Stomach smooth muscle (tissue), 2 donors: ENCODE results near the gene ASCC2.

ENCODE experiments used
- H3K27ac ChIP-seq: one replicate; pipeline ENCODE4 v1.7.0; 2013; ENCODE audit warnings: mild to moderate bottlenecking, low read length, inconsistent platforms
- H3K27me3 ChIP-seq, 2 donors: one replicate each; pipeline ENCODE4 v1.7.0; 2013; ENCODE audit warnings: low read length in 2 of 2; ENCODE audit not compliant: insufficient read depth in 2 of 2, control insufficient read depth in 1 of 2
- H3K36me3 ChIP-seq, 2 donors: one replicate each; pipeline ENCODE4 v1.7.0; 2013; ENCODE audit warnings: low read length in 2 of 2; ENCODE audit not compliant: control insufficient read depth in 2 of 2, insufficient read depth in 2 of 2
- H3K4me1 ChIP-seq: one replicate; pipeline ENCODE4 v1.7.0; 2013; ENCODE audit warnings: low read length; ENCODE audit not compliant: control insufficient read depth, insufficient read depth
- H3K4me3 ChIP-seq, 2 donors: one replicate each; pipeline ENCODE4 v1.7.0; 2013; ENCODE audit warnings: low read length in 2 of 2
- H3K9ac ChIP-seq, 2 donors: one replicate each; pipeline ENCODE4 v1.7.0; 2013; ENCODE audit warnings: low read length in 2 of 2, mild to moderate bottlenecking in 1 of 2
- H3K9me3 ChIP-seq, 2 donors: one replicate each; pipeline ENCODE4 v1.7.0; 2013; ENCODE audit warnings: low read length in 2 of 2; ENCODE audit not compliant: control insufficient read depth in 2 of 2
- donor health status: healthy.
- donor health status: Pancreatic carcinoma.

ASCC2 gene

DNA sequence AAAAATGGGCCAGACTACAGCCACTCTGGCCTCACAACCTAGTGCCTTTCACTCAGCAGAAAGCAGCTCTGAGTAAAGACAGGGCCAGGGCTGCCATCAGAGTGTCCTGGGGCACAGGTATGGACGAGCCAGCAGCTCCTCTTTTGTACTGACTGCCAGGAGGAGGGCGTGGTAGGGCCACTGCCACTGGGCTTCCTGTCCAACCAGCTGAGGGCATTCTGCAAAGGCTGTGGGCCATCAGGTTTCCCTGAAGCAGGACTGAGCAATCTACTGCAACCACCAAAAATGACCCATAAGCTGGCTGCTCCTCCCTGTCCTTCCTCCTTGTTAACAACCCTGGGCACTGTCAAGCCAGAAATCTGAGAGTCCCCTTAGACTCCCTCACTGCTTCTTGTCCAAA lies 33.1 kb downstream of the ASCC2 start:
- no peak overlapping the region for H3K9ac ChIP-seq
- H3K9me3 ChIP-seq, result no peaks in the 10 kb centered on the region
- H3K36me3 ChIP-seq, result peaks cover 68% of the 10 kb centered on the region in 2 donors
- H3K27me3 ChIP-seq, result no peaks in the 10 kb centered on the region
- H3K4me3 ChIP-seq, result no peak overlapping the region
- H3K27ac ChIP-seq, result no peak overlapping the region
- H3K4me1 ChIP-seq, result peaks cover 9% of the 10 kb centered on the region

GRCh38 chr22:29803190-29803589 lies 34.9 kb downstream of the ASCC2 start:
- H3K9me3 ChIP-seq, result no peaks in the 10 kb centered on the region
- H3K36me3 ChIP-seq, result peaks cover 71 to 83% of the 10 kb centered on the region in 2 donors
- no peaks in the 10 kb centered on the region for H3K27me3 ChIP-seq
- H3K4me3 ChIP-seq, result no peak overlapping the region
- H3K27ac ChIP-seq, result no peak overlapping the region
- H3K9ac ChIP-seq, result no peak overlapping the region
- H3K4me1 ChIP-seq, result peaks cover 13% of the 10 kb centered on the region

GRCh38 chr22:29801796-29802195 lies 36.3 kb downstream of the ASCC2 start:
- Histone ChIP-seq H3K4me3 (no peak overlapping the region), H3K9me3 (no peaks in the 10 kb centered on the region), H3K36me3 (peaks cover 61 to 78% of the 10 kb centered on the region in 2 donors), H3K27ac (no peak overlapping the region), H3K27me3 (no peaks in the 10 kb centered on the region), H3K9ac (no peak overlapping the region), H3K4me1 (peaks cover 12% of the 10 kb centered on the region)

- no peaks in the 10 kb centered on the region for H3K27me3 ChIP-seq
- peaks cover 55 to 78% of the 10 kb centered on the region in 2 donors for H3K36me3 ChIP-seq
- no peak overlapping the region for H3K27ac ChIP-seq
- H3K9ac ChIP-seq, result no peak overlapping the region
- H3K9me3 ChIP-seq, result no peaks in the 10 kb centered on the region
- no peak overlapping the region for H3K4me3 ChIP-seq
- peaks cover 10% of the 10 kb centered on the region for H3K4me1 ChIP-seq
Observed at GRCh38 chr22:29801153-29801552, 36.9 kb downstream of the ASCC2 start.

DNA sequence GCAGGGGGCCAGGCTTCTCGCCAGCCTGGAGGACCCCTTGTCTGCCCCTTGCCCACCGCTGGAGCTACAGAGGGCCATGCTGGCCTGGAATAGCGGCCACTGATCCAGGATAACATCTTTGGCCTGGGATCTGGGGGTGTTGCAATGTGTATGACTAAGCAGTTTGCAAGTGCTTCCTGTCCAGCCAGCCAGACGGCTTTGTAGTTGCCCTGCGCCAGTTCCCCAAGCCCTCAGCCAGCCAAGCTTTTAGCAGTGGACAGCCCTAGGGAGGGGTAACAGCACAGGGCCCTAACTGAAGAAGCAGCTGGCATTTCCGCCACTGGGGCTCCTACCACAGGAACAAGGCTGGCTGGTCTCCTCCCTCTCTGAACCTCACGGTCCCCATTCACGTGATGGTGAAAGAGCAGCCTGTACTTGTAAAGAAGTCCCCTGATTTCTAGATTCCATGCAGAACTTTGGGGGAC lies 38.8 kb downstream of the ASCC2 start:
- Histone ChIP-seq H3K27ac (no peak overlapping the region), H3K9ac (no peak overlapping the region), H3K9me3 (no peaks in the 10 kb centered on the region), H3K36me3 (peaks cover 42 to 67% of the 10 kb centered on the region in 2 donors), H3K4me1 (peaks cover 6% of the 10 kb centered on the region), H3K27me3 (no peaks in the 10 kb centered on the region), H3K4me3 (no peak overlapping the region)

DNA sequence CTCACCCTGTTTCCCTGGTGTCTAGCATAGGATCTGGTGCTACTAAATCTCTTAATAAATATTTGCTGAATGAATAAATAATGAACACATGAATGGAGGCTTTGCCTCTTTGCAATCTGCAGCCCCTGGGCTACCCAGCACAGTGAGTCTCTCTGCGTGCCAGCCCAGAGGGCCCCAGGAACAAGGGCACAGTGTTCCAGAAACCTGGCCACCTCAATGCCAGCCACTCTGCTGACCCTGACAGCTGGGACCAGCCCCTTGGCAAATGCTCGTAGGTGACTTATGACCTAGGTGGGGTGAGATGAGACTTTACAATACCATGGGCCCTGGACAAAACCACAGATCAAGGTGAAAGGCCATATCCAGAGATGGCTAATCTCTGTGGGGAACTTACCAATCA lies 39.3 kb downstream of the ASCC2 start:
- H3K27me3 ChIP-seq, result no peaks in the 10 kb centered on the region
- no peaks in the 10 kb centered on the region for H3K9me3 ChIP-seq
- H3K36me3 ChIP-seq, result peaks cover 38 to 63% of the 10 kb centered on the region in 2 donors
- H3K27ac ChIP-seq, result no peak overlapping the region
- peaks cover 6% of the 10 kb centered on the region for H3K4me1 ChIP-seq
- H3K4me3 ChIP-seq, result no peak overlapping the region
- no peak overlapping the region for H3K9ac ChIP-seq

- Histone ChIP-seq H3K9ac (no peak overlapping the region), H3K4me1 (peaks cover 6% of the 10 kb centered on the region), H3K4me3 (no peak overlapping the region), H3K36me3 (peaks cover 39 to 61% of the 10 kb centered on the region in 2 donors), H3K9me3 (no peaks in the 10 kb centered on the region), H3K27me3 (no peaks in the 10 kb centered on the region), H3K27ac (no peak overlapping the region)
Observed at GRCh38 chr22:29798318-29798717, 39.8 kb downstream of the ASCC2 start.

GRCh38 chr22:29797351-29797750 lies 40.7 kb downstream of the ASCC2 start:
- Histone ChIP-seq H3K27ac (no peak overlapping the region), H3K36me3 (peaks cover 44 to 67% of the 10 kb centered on the region in 2 donors), H3K9me3 (no peaks in the 10 kb centered on the region), H3K9ac (no peak overlapping the region), H3K4me3 (no peak overlapping the region), H3K27me3 (no peaks in the 10 kb centered on the region), H3K4me1 (peaks cover 6% of the 10 kb centered on the region)

GRCh38 chr22:29795663-29796062 lies 42.4 kb downstream of the ASCC2 start:
- Histone ChIP-seq H3K4me3 (no peak overlapping the region), H3K27ac (no peak overlapping the region), H3K9ac (no peak overlapping the region), H3K4me1 (peaks cover 6% of the 10 kb centered on the region), H3K36me3 (peaks cover 35 to 59% of the 10 kb centered on the region in 2 donors), H3K9me3 (no peaks in the 10 kb centered on the region), H3K27me3 (no peaks in the 10 kb centered on the region)

GRCh38 chr22:29793396-29793795 lies 44.7 kb downstream of the ASCC2 start:
- Histone ChIP-seq H3K4me3 (no peak overlapping the region), H3K27ac (no peak overlapping the region), H3K27me3 (no peaks in the 10 kb centered on the region), H3K36me3 (peaks cover 41 to 55% of the 10 kb centered on the region in 2 donors), H3K9ac (no peak overlapping the region), H3K9me3 (no peaks in the 10 kb centered on the region), H3K4me1 (no peaks in the 10 kb centered on the region)

GRCh38 chr22:29790061-29790460 lies 48.0 kb downstream of the ASCC2 start:
- Histone ChIP-seq H3K4me3 (no peak overlapping the region), H3K36me3 (peaks cover 36 to 45% of the 10 kb centered on the region in 2 donors), H3K4me1 (no peaks in the 10 kb centered on the region), H3K27ac (no peak overlapping the region), H3K27me3 (no peaks in the 10 kb centered on the region), H3K9ac (no peak overlapping the region), H3K9me3 (no peaks in the 10 kb centered on the region)
